Pancreas (tissue), 10 donors: ENCODE results near the gene CFAP74. TPM values are rescaled to one million over a fixed set of nuclear protein-coding genes. Genes with fewer than 3 reads are reported as not detected.

Experiments
- ATAC-seq, 4 donors: fragments of 200-7000 bp; cut with Tn5 transposase; one replicate each; pipeline versions ENCODE4 v1.8.0 to v1.9.1; 2020; ENCODE audit warnings: mild to moderate bottlenecking in 4 of 4, moderate library complexity in 4 of 4
- DNase-seq, 6 donors: peaks; one replicate each; pipeline ENCODE4 v3.0.0-alpha.2; 2020
- FAIRE-seq: peaks from 2 replicates; lab custom pipeline; 2012; peaks lifted over from hg19 to GRCh38; lab: Jason Lieb, UNC
- H3K27ac ChIP-seq, 4 donors: fragments of 200-600 bp; sonication (generic); 1 replicate in 3 of 4; 2 replicates in 1 of 4; pipeline versions ENCODE4 v1.5.0 to v1.8.0; 2020
- H3K27me3 ChIP-seq, 4 donors: fragments of 200-600 bp; one replicate each; pipeline ENCODE4 v1.8.0; 2021
- H3K36me3 ChIP-seq, 3 donors: fragments of 200-600 bp; sonication (generic) in 1 of 3; one replicate each; pipeline versions ENCODE4 v1.5.0 to v1.8.0; 2020 to 2021
- H3K4me1 ChIP-seq, 3 donors: fragments of 200-600 bp; one replicate each; pipeline ENCODE4 v1.8.0; 2021
- H3K4me3 ChIP-seq, 4 donors: fragments of 200-600 bp; sonication (generic) in 2 of 4; one replicate each; pipeline versions ENCODE4 v1.5.0 to v1.8.0; 2020 to 2021
- H3K9me3 ChIP-seq, 4 donors: fragments of 200-600 bp; one replicate each; pipeline ENCODE4 v1.8.0; 2021
- CTCF ChIP-seq, 4 donors: fragments of 200-600 bp; sonication (generic) in 3 of 4; IDR thresholded peaks; one replicate each; pipeline versions ENCODE4 v1.5.0 to v1.8.0; 2021; ENCODE audit warnings: antibody characterized with exemption in 4 of 4
- WGBS, 2 donors: extraction: QIAGEN DNeasy Blood & Tissue Kit; methylation state at CpG; one replicate each; pipeline ENCODE4 v1.1.7; 2013; 5-methylcytosine and 5-hydroxymethylcytosine counted together
- intact Hi-C, 3 donors: fragments of 100-400 bp; cut with DNase I; formaldehyde crosslinking; loops; one replicate each; pipeline versions ENCODE4 v1.11.1 to v1.14.2; 2022
- polyA plus RNA-seq, 2 donors: library from polyadenylated mRNA; stranded (reverse); fragments of 200-250 nt; gene quantifications; one replicate each; pipeline ENCODE4 v1.2.3, GENCODE V29; 2013
- total RNA-seq, 6 donors: library from RNA; stranded (reverse); fragmentation: NEBNext Ultra II Directional in 4 of 6; extraction: Animal tissue kit (Norgen Biotek cat#: 25700) in 4 of 6; gene quantifications; one replicate each; pipeline versions ENCODE4 v1.2.1 to v1.2.4, GENCODE V29; 2021 to 2023
- donor health status: healthy with polysubstance abuse.
- donor health status: DM: no; HTN: no; CAD: no; lungs with moderate emphysema.
- donor health status: DM: no; HTN: no; CAD: no.
- donor health status: control.
- donor health status: control.
- donor health status: Bipolar disorder and iron deficiency.
- donor health status: DM: yes; HTN: yes; CAD: no.
- donor health status: DM: no; HTN: no; CAD: no.
- donor health status: DM: no; HTN: no; CAD: no.
- donor health status: DM: yes; HTN: yes; CAD: no.

The CFAP74 gene
- total and polyA plus RNA-seq, 8 donors = 0.08 to 0.16 TPM; not detected in 6

- no peaks in the 10 kb centered on the region for H3K36me3 ChIP-seq
- H3K4me3 ChIP-seq = no peak overlapping the region
- FAIRE-seq = no peak
- DNase-seq = peak in 1 of 6 donors; percentile 20
- 72 to 77% methylated on average over 17 of the region's 17 CpGs for WGBS, 2 donors
- no peak for TF ChIP-seq CTCF (IDR thresholded peaks at IDR 0.05)
- H3K4me1 ChIP-seq = no peaks in the 10 kb centered on the region
- H3K27me3 ChIP-seq = no peaks in the 10 kb centered on the region
- H3K9me3 ChIP-seq = no peaks in the 10 kb centered on the region
- no peak overlapping the region for H3K27ac ChIP-seq
- intact Hi-C loops = loop anchor here in 1 of 3 donors (10.0 kb wide), 1 partner anchor 71 kb away; no protein-coding TSS in a partner anchor
- ATAC-seq = no peak
Measured at GRCh38 chr1:1963570-1963969, 40.0 kb downstream of the CFAP74 start.

GRCh38 chr1:1962752-1963151 is 40.8 kb downstream of the CFAP74 start:
- Histone ChIP-seq H3K27ac (no peak overlapping the region), H3K36me3 (no peaks in the 10 kb centered on the region), H3K27me3 (no peaks in the 10 kb centered on the region), H3K4me1 (no peaks in the 10 kb centered on the region), H3K4me3 (no peak overlapping the region), H3K9me3 (no peaks in the 10 kb centered on the region)
- no peak for FAIRE-seq
- TF ChIP-seq CTCF (IDR thresholded peaks at IDR 0.05) = no peak
- no peak for DNase-seq
- intact Hi-C loops = loop anchor here in 1 of 3 donors (10.0 kb wide), 1 partner anchor 72 kb away; no protein-coding TSS in a partner anchor
- ATAC-seq = no peak
- 58 to 62% methylated on average over 2 of the region's 2 CpGs for WGBS, 2 donors

GRCh38 chr1:1960480-1961196 is 42.9 kb downstream of the CFAP74 start:
- FAIRE-seq = no peak

GRCh38 chr1:1959840-1960479 is 43.6 kb downstream of the CFAP74 start:
- TF ChIP-seq CTCF (IDR thresholded peaks at IDR 0.05) = peak; percentile 62 to 79 (median 70)
- Histone ChIP-seq H3K9me3 (no peaks in the 10 kb centered on the region), H3K27me3 (no peaks in the 10 kb centered on the region), H3K36me3 (no peaks in the 10 kb centered on the region), H3K4me3 (no peak overlapping the region), H3K4me1 (no peaks in the 10 kb centered on the region), H3K27ac (no peak overlapping the region)
- ATAC-seq = peak; percentile 94 to 99 (median 96)
- intact Hi-C loops = loop anchor here in 2 of 3 donors (5.0 to 10.0 kb wide), 2 partner anchors 75 to 82 kb away; no protein-coding TSS in a partner anchor
- DNase-seq = peak; percentile 77 to 96 (median 89)
- FAIRE-seq = no peak
- WGBS, 2 donors = 5 to 8% methylated on average over 23 of the region's 23 CpGs

More at GRCh38 chr1:1960480-1961196, 42.9 kb downstream of the CFAP74 start:
- H3K4me3 ChIP-seq = no peak overlapping the region
- no peak for TF ChIP-seq CTCF (IDR thresholded peaks at IDR 0.05)
- H3K27ac ChIP-seq = no peak overlapping the region
- H3K36me3 ChIP-seq = no peaks in the 10 kb centered on the region
- no peaks in the 10 kb centered on the region for H3K4me1 ChIP-seq
- ATAC-seq (peak in 1 of 4 donors; percentile 10), DNase-seq (peak in 1 of 6 donors; percentile 17)
- intact Hi-C loops = loop anchor here in 1 of 3 donors (10.0 kb wide), 1 partner anchor 74 kb away; no protein-coding TSS in a partner anchor
- 45 to 53% methylated on average over 17 of the region's 17 CpGs for WGBS, 2 donors
- H3K9me3 ChIP-seq = no peaks in the 10 kb centered on the region
- H3K27me3 ChIP-seq = no peaks in the 10 kb centered on the region
